Heart right ventricle (tissue), 16 donors: ENCODE data around the gene THOC2. TPM values are rescaled to one million over a fixed set of nuclear protein-coding genes. Genes with fewer than 3 reads are reported as not detected.

Experiments
- ATAC-seq, 8 donors: fragments of 200-7000 bp; cut with Tn5 transposase; one replicate each; pipeline ENCODE4 v1.9.1; 2020; ENCODE audit warnings: mild to moderate bottlenecking in 8 of 8, moderate library complexity in 8 of 8, moderate number of reproducible peaks in 1 of 8
- DNase-seq, 2 donors: peaks; one replicate each; pipeline ENCODE4 v3.0.0-alpha.2; 2020
- H3K27ac ChIP-seq, 10 donors: fragments of 200-600 bp; sonication (generic) in 2 of 10; one replicate each; pipeline versions ENCODE4 v1.5.0 to v1.8.0; 2020 to 2022; ENCODE audit warnings: mild to moderate bottlenecking in 3 of 10
- H3K27me3 ChIP-seq, 7 donors: fragments of 200-600 bp; one replicate each; pipeline ENCODE4 v1.8.0; 2021 to 2022; ENCODE audit warnings: mild to moderate bottlenecking in 2 of 7
- H3K36me3 ChIP-seq, 9 donors: fragments of 200-600 bp; sonication (generic) in 1 of 9; one replicate each; pipeline versions ENCODE4 v1.5.0 to v1.8.0; 2020 to 2022; ENCODE audit warnings: mild to moderate bottlenecking in 2 of 9
- H3K4me1 ChIP-seq, 9 donors: fragments of 200-600 bp; sonication (generic) in 1 of 9; one replicate each; pipeline versions ENCODE4 v1.5.0 to v1.8.0; 2020 to 2022; ENCODE audit warnings: mild to moderate bottlenecking in 4 of 9
- H3K4me3 ChIP-seq, 10 donors: fragments of 200-600 bp; sonication (generic) in 2 of 10; one replicate each; pipeline versions ENCODE4 v1.5.0 to v1.8.0; 2020 to 2022; ENCODE audit warnings: mild to moderate bottlenecking in 7 of 10, moderate library complexity in 2 of 10
- H3K9me3 ChIP-seq, 11 donors: fragments of 200-600 bp in 10 of 11; sonication (generic) in 2 of 11; one replicate each; pipeline versions ENCODE4 v1.5.0 to v1.8.0; 2013 to 2022; ENCODE audit warnings: mild to moderate bottlenecking in 2 of 11, control low read depth in 1 of 11, moderate library complexity in 1 of 11
- CTCF ChIP-seq, 9 donors: fragments of 200-600 bp; sonication (generic) in 2 of 9; IDR thresholded peaks; one replicate each; pipeline versions ENCODE4 v1.5.0 to v1.8.0; 2021 to 2022; ENCODE audit warnings: antibody characterized with exemption in 9 of 9, mild to moderate bottlenecking in 5 of 9, moderate library complexity in 1 of 9
- WGBS, 2 donors: extraction: QIAGEN DNeasy Blood & Tissue Kit; methylation state at CpG; one replicate each; pipeline ENCODE4 v1.1.7; 2013; ENCODE audit warnings: inconsistent platforms in 1 of 2; 5-methylcytosine and 5-hydroxymethylcytosine counted together
- intact Hi-C, 10 donors: fragments of 100-400 bp; cut with DNase I; formaldehyde crosslinking; loops; one replicate each; pipeline versions ENCODE4 v1.11.1 to v1.14.2; 2022
- polyA plus RNA-seq, 2 donors: library from polyadenylated mRNA; stranded (reverse); fragments of 200-250 nt; gene quantifications; one replicate each; pipeline ENCODE4 v1.2.3, GENCODE V29; 2013
- total RNA-seq, 10 donors: library from RNA; stranded (reverse); fragmentation: NEBNext Ultra II Directional in 3 of 10; extraction: Animal tissue kit (Norgen Biotek cat#: 25700) in 3 of 10; gene quantifications; one replicate each; pipeline versions ENCODE4 v1.2.1 to v1.2.4, GENCODE V29; 2021 to 2023
- donor health status: Arrhythmogenic right ventricular cardiomyopathy.
- donor health status: ischemic (EF 13 %, LVEDD 7.1; RV severe dilation, severe dysfunction).
- donor health status: healthy with polysubstance abuse.
- donor health status: DM: no; HTN: yes; CAD: no.
- donor health status: DM: no; HTN: no; CAD: no.
- donor health status: ischemic (EF 25% LVEDD 6.9; RV normal size, moderate dysfunction).
- donor health status: ischemic (EF 25% LVEDD 5.7; RV mildly dilated, moderate dysfunction).
- donor health status: healthy.
- donor health status: DM: yes; HTN: yes; CAD: no.
- donor health status: Ischemic cardiomyopathy.
- donor health status: ischemic (EF 35%, LVEDD 5.7; RV mildly dilated, moderate dysfunction).
- donor health status: nonischemic (EF 11% LVEDD 7.7; RV severe dilation, severe dysfunction).
- donor health status: DM: yes; HTN: yes; CAD: no.
- donor health status: PGD.
- donor health status: ischemic (EF 29% LVEDD 5.4; RV normal size, mild dysfunction).
- donor health status: nonischemic (EF 23%, LVEDD 6.1; RV moderate dilation, normal function).

The THOC2 gene
- total and polyA plus RNA-seq, 12 donors, result 16.8 to 70.2 (median 23.5) TPM

- Histone ChIP-seq H3K4me3 (no peak overlapping the region), H3K27me3 (no peaks in the 10 kb centered on the region), H3K9me3 (no peaks in the 10 kb centered on the region), H3K4me1 (no peaks in the 10 kb centered on the region), H3K27ac (no peak overlapping the region), H3K36me3 (peaks cover 0 to 67% (median 0%) of the 10 kb centered on the region in 9 donors)
- 100% methylated on average over 1 of the region's 1 CpG for WGBS, 2 donors
- no peak for ATAC-seq
- TF ChIP-seq CTCF (IDR thresholded peaks at IDR 0.05), result no peak
- DNase-seq, result no peak
- intact Hi-C loops, result no loop called here
These were observed 125.6 kb downstream of the THOC2 start for GRCh38 chrX:123607270-123607669.

DNA sequence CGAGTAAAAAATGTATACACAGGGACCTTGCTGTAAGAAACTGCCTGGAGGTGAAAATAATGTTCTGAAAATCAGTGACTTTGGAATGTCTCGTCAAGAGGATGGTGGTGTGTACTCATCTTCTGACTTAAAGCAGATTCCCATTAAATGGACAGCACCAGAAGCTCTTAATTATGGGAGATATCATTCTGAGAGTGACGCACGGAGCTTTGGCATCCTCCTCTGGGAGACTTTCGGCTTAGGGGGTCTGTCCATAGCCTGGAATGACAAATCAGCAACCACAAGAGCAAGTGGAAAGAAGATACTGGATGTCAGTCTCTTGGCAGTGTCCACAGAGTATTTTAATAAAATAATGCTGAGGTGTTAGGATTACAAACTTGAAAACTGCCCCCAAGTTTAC, 129.4 kb downstream of the THOC2 start:
- no peak for DNase-seq
- Histone ChIP-seq H3K4me1 (no peaks in the 10 kb centered on the region), H3K27me3 (no peaks in the 10 kb centered on the region), H3K4me3 (no peak overlapping the region), H3K27ac (no peak overlapping the region), H3K9me3 (no peaks in the 10 kb centered on the region), H3K36me3 (peaks cover 0 to 65% (median 0%) of the 10 kb centered on the region in 9 donors)
- intact Hi-C loops, result no loop called here
- no peak for TF ChIP-seq CTCF (IDR thresholded peaks at IDR 0.05)
- ATAC-seq, result no peak
- WGBS, 2 donors, result 80 to 82% methylated on average over 5 of the region's 5 CpGs

GRCh38 chrX:123601437-123601836, 131.4 kb downstream of the THOC2 start:
- peaks cover 0 to 53% (median 0%) of the 10 kb centered on the region in 9 donors for H3K36me3 ChIP-seq
- DNase-seq (no peak), ATAC-seq (no peak)
- no peak overlapping the region for H3K27ac ChIP-seq
- no peak for TF ChIP-seq CTCF (IDR thresholded peaks at IDR 0.05)
- no peaks in the 10 kb centered on the region for H3K9me3 ChIP-seq
- no peak overlapping the region for H3K4me3 ChIP-seq
- intact Hi-C loops, result no loop called here
- no peaks in the 10 kb centered on the region for H3K27me3 ChIP-seq
- 94 to 97% methylated on average over 3 of the region's 3 CpGs for WGBS, 2 donors
- H3K4me1 ChIP-seq, result no peaks in the 10 kb centered on the region

GRCh38 chrX:123600181-123600580, 132.7 kb downstream of the THOC2 start:
- no peak for ATAC-seq
- intact Hi-C loops, result no loop called here
- peaks cover 0 to 40% (median 0%) of the 10 kb centered on the region in 9 donors for H3K36me3 ChIP-seq
- no peak overlapping the region for H3K27ac ChIP-seq
- 85 to 95% methylated on average over 2 of the region's 2 CpGs for WGBS, 2 donors
- H3K9me3 ChIP-seq, result no peaks in the 10 kb centered on the region
- no peak for DNase-seq
- no peak overlapping the region for H3K4me3 ChIP-seq
- H3K27me3 ChIP-seq, result no peaks in the 10 kb centered on the region
- H3K4me1 ChIP-seq, result no peaks in the 10 kb centered on the region
- TF ChIP-seq CTCF (IDR thresholded peaks at IDR 0.05), result no peak
